GM18526 (cell line): ENCODE data around the gene RASL11B.

Experiments
- POLR2A ChIP-seq: IDR thresholded peaks from 3 replicates; pipeline ENCODE4 v1.6.1; 2011; ENCODE audit not compliant: insufficient read length; ENCODE audit errors: extremely low read depth

RASL11B gene

GRCh38 chr4:52915730-52916300 lies 53.7 kb downstream of the RASL11B start:
- no peak for TF ChIP-seq POLR2A
